Sigmoid colon (tissue), 7 donors: ENCODE data around the gene HABP4. TPM values are rescaled to one million over a fixed set of nuclear protein-coding genes. Genes with fewer than 3 reads are reported as not detected.

Source experiments
- DNase-seq: peaks from one replicate; pipeline ENCODE4 v3.0.0-alpha.2; 2019
- H3K27ac ChIP-seq, 4 donors: fragments of 200-600 bp; sonication (generic); one replicate each; pipeline ENCODE4 v1.5.1; 2016 to 2019; ENCODE audit warnings: mild to moderate bottlenecking in 1 of 4
- H3K27me3 ChIP-seq, 3 donors: fragments of 200-600 bp; sonication (generic); one replicate each; pipeline ENCODE4 v1.5.1; 2019; ENCODE audit warnings: mild to moderate bottlenecking in 1 of 3
- H3K36me3 ChIP-seq, 4 donors: fragments of 200-600 bp; sonication (generic); one replicate each; pipeline ENCODE4 v1.5.1; 2016 to 2019
- H3K4me1 ChIP-seq, 4 donors: fragments of 200-600 bp; sonication (generic); one replicate each; pipeline ENCODE4 v1.5.1; 2017 to 2019
- H3K4me3 ChIP-seq, 4 donors: fragments of 200-600 bp; sonication (generic); one replicate each; pipeline ENCODE4 v1.5.1; 2017 to 2019; ENCODE audit warnings: mild to moderate bottlenecking in 2 of 4, moderate library complexity in 1 of 4
- H3K9me3 ChIP-seq, 4 donors: fragments of 200-600 bp in 3 of 4; sonication (generic) in 3 of 4; one replicate each; pipeline versions ENCODE4 v1.5.1 to v1.6.1; 2013 to 2019
- EP300 ChIP-seq, 4 donors: sonication (generic); formaldehyde crosslinking; IDR thresholded peaks; one replicate each; pipeline ENCODE4 v1.6.1; 2017; ENCODE audit warnings: antibody characterized with exemption in 4 of 4
- POLR2A ChIP-seq, 2 donors: fragments of 450-650 bp; IDR thresholded peaks; one replicate each; pipeline ENCODE4 v1.6.1; 2016; ENCODE audit warnings: antibody characterized with exemption in 2 of 2, mild to moderate bottlenecking in 2 of 2, moderate library complexity in 2 of 2
- POLR2AphosphoS5 ChIP-seq, 4 donors: sonication (generic); formaldehyde crosslinking; IDR thresholded peaks; one replicate each; pipeline ENCODE4 v1.6.1; 2017; ENCODE audit warnings: antibody characterized with exemption in 4 of 4
- WGBS, 2 donors: extraction: QIAGEN DNeasy Blood & Tissue Kit; methylation state at CpG; one replicate each; pipeline ENCODE4 v1.1.7; 2013; 5-methylcytosine and 5-hydroxymethylcytosine counted together
- intact Hi-C: fragments of 100-400 bp; cut with DNase I; formaldehyde crosslinking; loops from one replicate; pipeline ENCODE4 v1.15.1; 2023
- polyA plus RNA-seq, 3 donors: library from polyadenylated mRNA; stranded (reverse); fragments of 200-250 nt; gene quantifications; one replicate each; pipeline ENCODE4 v1.2.3, GENCODE V29; 2013
- total RNA-seq, 4 donors: library from RNA; depleted of rRNA; stranded (reverse); fragments of >200 nt; gene quantifications; one replicate each; pipeline ENCODE4 v1.1.0, GENCODE V29; 2016
- TF ChIP-seq, protein P1 (sequence below), 4 experiments: fragments of 450-650 bp in 3 of 4; fragments of 200-600 bp in 1 of 4; IDR thresholded peaks; one replicate each; pipeline ENCODE4 v1.5.1; 2016 to 2019; ENCODE audit warnings: antibody characterized with exemption in 4 of 4, mild to moderate bottlenecking in 3 of 4, moderate library complexity in 2 of 4
- donor health status: healthy with polysubstance abuse.
- donor health status: Bipolar disorder and iron deficiency.
- donor health status: healthy.

HABP4 gene
- total and polyA plus RNA-seq, 7 donors = 2.5 to 23.5 (median 12.5) TPM

GRCh38 chr9:96514800-96515158, 64.8 kb downstream of the HABP4 start:
- intact Hi-C loops = no loop called here
- no peak for DNase-seq
- peaks cover 0 to 12% (median 0%) of the 10 kb centered on the region in 4 donors for H3K4me1 ChIP-seq
- no peaks in the 10 kb centered on the region for H3K27me3 ChIP-seq
- H3K4me3 ChIP-seq = no peak overlapping the region
- peak overlapping the region; percentile 16 to 75 (median 36) for H3K27ac ChIP-seq
- peaks cover 0 to 31% (median 4%) of the 10 kb centered on the region in 4 donors for H3K36me3 ChIP-seq
- TF ChIP-seq POLR2A (IDR thresholded peaks at IDR 0.05) (no peak), POLR2AphosphoS5 (IDR thresholded peaks at IDR 0.05) (no peak)
- TF ChIP-seq, protein P1, sequence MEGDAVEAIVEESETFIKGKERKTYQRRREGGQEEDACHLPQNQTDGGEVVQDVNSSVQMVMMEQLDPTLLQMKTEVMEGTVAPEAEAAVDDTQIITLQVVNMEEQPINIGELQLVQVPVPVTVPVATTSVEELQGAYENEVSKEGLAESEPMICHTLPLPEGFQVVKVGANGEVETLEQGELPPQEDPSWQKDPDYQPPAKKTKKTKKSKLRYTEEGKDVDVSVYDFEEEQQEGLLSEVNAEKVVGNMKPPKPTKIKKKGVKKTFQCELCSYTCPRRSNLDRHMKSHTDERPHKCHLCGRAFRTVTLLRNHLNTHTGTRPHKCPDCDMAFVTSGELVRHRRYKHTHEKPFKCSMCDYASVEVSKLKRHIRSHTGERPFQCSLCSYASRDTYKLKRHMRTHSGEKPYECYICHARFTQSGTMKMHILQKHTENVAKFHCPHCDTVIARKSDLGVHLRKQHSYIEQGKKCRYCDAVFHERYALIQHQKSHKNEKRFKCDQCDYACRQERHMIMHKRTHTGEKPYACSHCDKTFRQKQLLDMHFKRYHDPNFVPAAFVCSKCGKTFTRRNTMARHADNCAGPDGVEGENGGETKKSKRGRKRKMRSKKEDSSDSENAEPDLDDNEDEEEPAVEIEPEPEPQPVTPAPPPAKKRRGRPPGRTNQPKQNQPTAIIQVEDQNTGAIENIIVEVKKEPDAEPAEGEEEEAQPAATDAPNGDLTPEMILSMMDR (IDR thresholded peaks at IDR 0.05) = no peak
- no peaks in the 10 kb centered on the region for H3K9me3 ChIP-seq
- WGBS, 2 donors = 85 to 89% methylated on average over 3 of the region's 3 CpGs

DNA sequence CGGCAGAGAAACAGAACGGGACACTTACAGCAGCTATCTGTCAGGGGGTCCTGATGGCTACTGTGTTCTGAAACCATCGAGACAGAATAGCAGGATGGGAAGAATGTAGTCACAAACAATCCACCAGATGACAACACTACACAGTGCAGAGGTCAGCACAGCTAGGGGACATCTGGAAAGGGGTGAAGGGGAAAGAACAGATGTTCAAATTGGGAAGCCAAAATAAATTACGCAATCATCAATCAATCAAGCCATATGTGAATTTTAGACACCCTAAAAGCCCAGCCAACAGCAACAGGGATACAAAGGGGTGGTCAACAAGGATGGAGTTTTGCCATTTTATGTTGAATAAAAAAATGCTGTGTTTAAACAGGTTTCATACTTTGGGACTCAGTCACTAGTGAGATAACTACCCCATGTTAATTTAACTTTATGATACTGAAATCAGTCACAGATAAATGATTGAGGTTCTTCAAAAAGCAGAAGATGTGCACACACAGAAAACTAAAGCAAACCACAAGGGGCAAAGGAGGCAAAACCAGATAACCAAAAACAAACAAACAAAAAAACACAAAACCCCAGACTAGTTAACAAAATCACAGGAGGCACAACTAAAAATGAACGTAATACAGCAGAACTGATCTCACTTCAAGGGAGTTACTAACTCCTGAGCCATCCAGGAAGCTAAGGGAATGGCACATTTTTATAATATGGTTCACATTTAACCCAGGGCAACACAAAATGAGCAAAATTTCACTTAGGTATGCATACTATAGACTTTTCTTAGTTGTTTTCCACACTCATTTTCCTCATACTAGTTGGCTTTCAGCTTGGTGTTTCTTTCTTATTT, 65.9 kb downstream of the HABP4 start:
- DNase-seq = no peak
- peaks cover 0 to 12% (median 0%) of the 10 kb centered on the region in 4 donors for H3K4me1 ChIP-seq
- intact Hi-C loops = no loop called here
- TF ChIP-seq, protein P1 (IDR thresholded peaks at IDR 0.05) = no peak
- no peak for TF ChIP-seq POLR2AphosphoS5 (IDR thresholded peaks at IDR 0.05)
- no peak for TF ChIP-seq POLR2A (IDR thresholded peaks at IDR 0.05)
- TF ChIP-seq EP300 (IDR thresholded peaks at IDR 0.05) = no peak
- H3K27ac ChIP-seq = peak overlapping the region in 3 of 4 donors; percentile 31 to 75 (median 40)
- H3K27me3 ChIP-seq = no peaks in the 10 kb centered on the region
- WGBS, 2 donors = 75 to 82% methylated on average over 5 of the region's 5 CpGs
- H3K9me3 ChIP-seq = no peaks in the 10 kb centered on the region
- H3K36me3 ChIP-seq = peaks cover 0 to 30% (median 4%) of the 10 kb centered on the region in 4 donors
- H3K4me3 ChIP-seq = no peak overlapping the region

DNA sequence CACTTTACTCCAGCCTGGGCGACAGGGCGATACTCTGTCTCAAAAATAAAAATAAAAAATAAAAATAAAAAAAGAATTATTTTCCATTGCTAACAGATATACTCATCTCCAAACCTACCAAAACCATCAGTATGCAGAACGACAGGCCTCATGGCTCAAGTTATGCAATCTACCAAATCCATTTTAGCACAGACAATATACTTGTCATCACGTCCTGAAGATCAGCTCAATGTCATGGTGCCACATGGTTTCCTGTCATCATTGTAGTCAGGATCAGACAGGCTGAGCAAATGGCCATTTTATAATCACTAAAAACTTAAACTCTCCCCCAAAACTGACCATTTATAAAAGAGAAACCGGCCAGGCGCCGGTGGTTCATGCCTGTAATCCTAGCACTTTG, 69.1 kb downstream of the HABP4 start:
- Histone ChIP-seq H3K27me3 (no peaks in the 10 kb centered on the region), H3K4me1 (peaks cover 0 to 12% (median 0%) of the 10 kb centered on the region in 4 donors), H3K27ac (no peak overlapping the region), H3K9me3 (no peaks in the 10 kb centered on the region), H3K36me3 (peaks cover 0 to 37% (median 2%) of the 10 kb centered on the region in 4 donors), H3K4me3 (no peak overlapping the region)
- WGBS, 2 donors = 93 to 95% methylated on average over 7 of the region's 7 CpGs
- TF ChIP-seq POLR2AphosphoS5 (IDR thresholded peaks at IDR 0.05) (no peak), EP300 (IDR thresholded peaks at IDR 0.05) (no peak), POLR2A (IDR thresholded peaks at IDR 0.05) (no peak)
- TF ChIP-seq, protein P1 (IDR thresholded peaks at IDR 0.05) = no peak
- intact Hi-C loops = no loop called here
- DNase-seq = no peak

DNA sequence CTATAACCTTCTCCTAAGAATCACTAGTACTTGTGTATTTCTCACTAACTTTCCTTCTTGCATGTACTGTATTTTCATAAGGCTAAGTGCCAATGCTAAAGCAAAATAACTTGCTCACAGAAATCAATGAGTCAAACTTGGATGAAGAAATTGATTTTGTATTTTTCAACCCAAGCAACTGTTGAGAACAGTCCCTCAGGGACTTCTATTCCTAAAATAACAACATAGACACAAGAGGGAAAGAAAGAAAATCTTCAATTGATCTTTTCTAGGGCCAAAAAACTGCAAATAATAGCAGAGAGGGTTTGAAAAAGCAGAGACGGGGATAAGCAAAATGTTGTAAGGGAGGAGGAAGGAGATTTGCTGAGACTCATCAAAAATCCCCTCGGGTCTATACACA, 69.8 kb downstream of the HABP4 start:
- intact Hi-C loops = no loop called here
- no peaks in the 10 kb centered on the region for H3K9me3 ChIP-seq
- H3K27me3 ChIP-seq = no peaks in the 10 kb centered on the region
- H3K27ac ChIP-seq = no peak overlapping the region
- H3K36me3 ChIP-seq = peaks cover 0 to 30% (median 2%) of the 10 kb centered on the region in 4 donors
- TF ChIP-seq POLR2AphosphoS5 (IDR thresholded peaks at IDR 0.05) = no peak
- TF ChIP-seq, protein P1 (IDR thresholded peaks at IDR 0.05) = no peak
- TF ChIP-seq EP300 (IDR thresholded peaks at IDR 0.05) = no peak
- no peak for TF ChIP-seq POLR2A (IDR thresholded peaks at IDR 0.05)
- H3K4me1 ChIP-seq = peaks cover 0 to 10% (median 0%) of the 10 kb centered on the region in 4 donors
- 85 to 94% methylated on average over 2 of the region's 2 CpGs for WGBS, 2 donors
- no peak overlapping the region for H3K4me3 ChIP-seq
- no peak for DNase-seq
